Measurements from ENCODE around the gene LIX1L.

DNA sequence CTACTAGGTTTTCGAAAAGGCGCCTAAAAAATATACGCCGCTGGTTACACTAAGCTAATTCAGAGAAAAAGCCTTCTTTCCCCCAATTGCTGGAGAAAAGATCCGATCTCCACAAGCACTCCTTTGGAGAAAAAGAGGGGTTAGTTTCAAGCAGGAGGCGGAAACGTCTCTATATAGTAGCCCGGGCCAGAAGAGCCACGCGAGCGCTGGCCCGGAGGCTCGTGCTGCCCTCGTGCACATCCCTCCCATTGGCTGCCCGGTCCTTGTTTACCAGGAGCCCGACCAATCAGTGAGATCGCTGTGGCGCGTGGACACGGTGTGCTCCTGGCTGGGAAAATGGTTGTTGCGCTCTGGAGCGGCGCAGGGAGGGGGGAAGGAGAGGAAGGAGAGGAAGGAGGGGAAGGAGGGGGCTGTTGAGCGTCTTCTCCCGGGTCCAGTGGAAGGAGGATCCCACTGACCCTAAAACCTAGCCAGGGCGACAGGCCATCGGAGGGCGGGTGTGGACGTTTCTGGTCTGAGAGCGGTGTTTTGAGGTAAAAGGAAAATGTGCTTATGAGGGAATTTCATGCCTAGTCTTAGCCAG is 38.7 kb upstream of the LIX1L start, which contains the start of gene TXNIP:
- TF ChIP-seq, protein P1, sequence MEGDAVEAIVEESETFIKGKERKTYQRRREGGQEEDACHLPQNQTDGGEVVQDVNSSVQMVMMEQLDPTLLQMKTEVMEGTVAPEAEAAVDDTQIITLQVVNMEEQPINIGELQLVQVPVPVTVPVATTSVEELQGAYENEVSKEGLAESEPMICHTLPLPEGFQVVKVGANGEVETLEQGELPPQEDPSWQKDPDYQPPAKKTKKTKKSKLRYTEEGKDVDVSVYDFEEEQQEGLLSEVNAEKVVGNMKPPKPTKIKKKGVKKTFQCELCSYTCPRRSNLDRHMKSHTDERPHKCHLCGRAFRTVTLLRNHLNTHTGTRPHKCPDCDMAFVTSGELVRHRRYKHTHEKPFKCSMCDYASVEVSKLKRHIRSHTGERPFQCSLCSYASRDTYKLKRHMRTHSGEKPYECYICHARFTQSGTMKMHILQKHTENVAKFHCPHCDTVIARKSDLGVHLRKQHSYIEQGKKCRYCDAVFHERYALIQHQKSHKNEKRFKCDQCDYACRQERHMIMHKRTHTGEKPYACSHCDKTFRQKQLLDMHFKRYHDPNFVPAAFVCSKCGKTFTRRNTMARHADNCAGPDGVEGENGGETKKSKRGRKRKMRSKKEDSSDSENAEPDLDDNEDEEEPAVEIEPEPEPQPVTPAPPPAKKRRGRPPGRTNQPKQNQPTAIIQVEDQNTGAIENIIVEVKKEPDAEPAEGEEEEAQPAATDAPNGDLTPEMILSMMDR (IDR thresholded peaks at IDR 0.05; ENCODE audit: low read length): no peak
- TF ChIP-seq EZH2 (optimal IDR thresholded peaks at IDR 0.05; ENCODE audit: low read depth, low read length): no peak

All from MM.1S (cell line).